ENCODE results near the gene NNT.
A peak's percentile ranks its signal among the peaks of the same experiment; 100 is the strongest.
"Not testable (repeated sequence)": the region's sequence is repeated elsewhere in the genome, so short reads cannot be mapped to it uniquely, and the experiment has no call there.

Gene NNT

GRCh38 chr5:43602461-43603343 is at the start of gene NNT:
Gene NNT, plus strand, starts transcription at chr5:43603180. Its CDS starts 6,016 bp downstream, at chr5:43609196.
- peak; percentile 69 for DNase-seq (ENCODE audit: low spot score)

- no peak for DNase-seq (ENCODE audit: low spot score)
These were observed 49.6 kb upstream of the NNT start for GRCh38 chr5:43553381-43553780.

- DNase-seq (ENCODE audit: low spot score): no peak
These were observed 48.5 kb upstream of the NNT start for GRCh38 chr5:43554497-43554896.

- DNase-seq (ENCODE audit: low spot score): peak; percentile 24
These were observed 46.9 kb upstream of the NNT start for GRCh38 chr5:43555895-43556606.

GRCh38 chr5:43556607-43556856 is 46.4 kb upstream of the NNT start:
- not testable (repeated sequence) for DNase-seq (ENCODE audit: low spot score)

GRCh38 chr5:43556857-43557542 is 46.0 kb upstream of the NNT start, which contains the start of gene PAIP1:
Gene PAIP1, minus strand, starts transcription at chr5:43557077. Its CDS starts 231 bp downstream, at chr5:43556846.
- DNase-seq (ENCODE audit: low spot score): peak; percentile 78

- no peak for DNase-seq (ENCODE audit: low spot score)
These were observed 42.9 kb upstream of the NNT start for GRCh38 chr5:43560128-43560527.

- DNase-seq (ENCODE audit: low spot score): no peak
These were observed 41.6 kb upstream of the NNT start for GRCh38 chr5:43561356-43561755.

- no peak for DNase-seq (ENCODE audit: low spot score)
These were observed 39.7 kb upstream of the NNT start for GRCh38 chr5:43563321-43563720.

- DNase-seq (ENCODE audit: low spot score): no peak
These were observed 38.6 kb upstream of the NNT start for GRCh38 chr5:43564289-43564850.

- DNase-seq (ENCODE audit: low spot score): no peak
These were observed 37.9 kb upstream of the NNT start for GRCh38 chr5:43565043-43565442.

- no peak for DNase-seq (ENCODE audit: low spot score)
These were observed 35.0 kb upstream of the NNT start for GRCh38 chr5:43567967-43568366.

- no peak for DNase-seq (ENCODE audit: low spot score)
These were observed 33.7 kb upstream of the NNT start for GRCh38 chr5:43569236-43569746.

- no peak for DNase-seq (ENCODE audit: low spot score)
These were observed 32.4 kb upstream of the NNT start for GRCh38 chr5:43570450-43571158.

- no peak for DNase-seq (ENCODE audit: low spot score)
These were observed 31.7 kb upstream of the NNT start for GRCh38 chr5:43571237-43571636.

GRCh38 chr5:43572357-43572756 is 30.6 kb upstream of the NNT start:
- no peak for DNase-seq (ENCODE audit: low spot score)

- no peak for DNase-seq (ENCODE audit: low spot score)
These were observed 29.9 kb upstream of the NNT start for GRCh38 chr5:43573058-43573457.

- DNase-seq (ENCODE audit: low spot score): not testable (repeated sequence)
These were observed 22.4 kb upstream of the NNT start for GRCh38 chr5:43580402-43581210.

GRCh38 chr5:43581398-43581797 is 21.6 kb upstream of the NNT start:
- no peak for DNase-seq (ENCODE audit: low spot score)

- no peak for DNase-seq (ENCODE audit: low spot score)
These were observed 20.6 kb upstream of the NNT start for GRCh38 chr5:43582082-43583005.
